Hippocampal formation (tissue), 2 donors: ENCODE measurements around the gene IREB2.
"Not testable (repeated sequence)": the region's sequence is repeated elsewhere in the genome, so short reads cannot be mapped to it uniquely, and the experiment has no call there.

Source experiments
- DNase-seq, 2 donors: peaks; one replicate each; lab custom pipeline; 2025; lab: John Stamatoyannopoulos, UW

The IREB2 gene, protein sequence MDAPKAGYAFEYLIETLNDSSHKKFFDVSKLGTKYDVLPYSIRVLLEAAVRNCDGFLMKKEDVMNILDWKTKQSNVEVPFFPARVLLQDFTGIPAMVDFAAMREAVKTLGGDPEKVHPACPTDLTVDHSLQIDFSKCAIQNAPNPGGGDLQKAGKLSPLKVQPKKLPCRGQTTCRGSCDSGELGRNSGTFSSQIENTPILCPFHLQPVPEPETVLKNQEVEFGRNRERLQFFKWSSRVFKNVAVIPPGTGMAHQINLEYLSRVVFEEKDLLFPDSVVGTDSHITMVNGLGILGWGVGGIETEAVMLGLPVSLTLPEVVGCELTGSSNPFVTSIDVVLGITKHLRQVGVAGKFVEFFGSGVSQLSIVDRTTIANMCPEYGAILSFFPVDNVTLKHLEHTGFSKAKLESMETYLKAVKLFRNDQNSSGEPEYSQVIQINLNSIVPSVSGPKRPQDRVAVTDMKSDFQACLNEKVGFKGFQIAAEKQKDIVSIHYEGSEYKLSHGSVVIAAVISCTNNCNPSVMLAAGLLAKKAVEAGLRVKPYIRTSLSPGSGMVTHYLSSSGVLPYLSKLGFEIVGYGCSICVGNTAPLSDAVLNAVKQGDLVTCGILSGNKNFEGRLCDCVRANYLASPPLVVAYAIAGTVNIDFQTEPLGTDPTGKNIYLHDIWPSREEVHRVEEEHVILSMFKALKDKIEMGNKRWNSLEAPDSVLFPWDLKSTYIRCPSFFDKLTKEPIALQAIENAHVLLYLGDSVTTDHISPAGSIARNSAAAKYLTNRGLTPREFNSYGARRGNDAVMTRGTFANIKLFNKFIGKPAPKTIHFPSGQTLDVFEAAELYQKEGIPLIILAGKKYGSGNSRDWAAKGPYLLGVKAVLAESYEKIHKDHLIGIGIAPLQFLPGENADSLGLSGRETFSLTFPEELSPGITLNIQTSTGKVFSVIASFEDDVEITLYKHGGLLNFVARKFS

GRCh38 chr15:78437762-78438618, at the start of gene IREB2:
Gene IREB2 (plus strand): TSS chr15:78438216. CDS start chr15:78438338, 122 bp downstream.
- DNase-seq: peak; percentile 95 to 97

DNA sequence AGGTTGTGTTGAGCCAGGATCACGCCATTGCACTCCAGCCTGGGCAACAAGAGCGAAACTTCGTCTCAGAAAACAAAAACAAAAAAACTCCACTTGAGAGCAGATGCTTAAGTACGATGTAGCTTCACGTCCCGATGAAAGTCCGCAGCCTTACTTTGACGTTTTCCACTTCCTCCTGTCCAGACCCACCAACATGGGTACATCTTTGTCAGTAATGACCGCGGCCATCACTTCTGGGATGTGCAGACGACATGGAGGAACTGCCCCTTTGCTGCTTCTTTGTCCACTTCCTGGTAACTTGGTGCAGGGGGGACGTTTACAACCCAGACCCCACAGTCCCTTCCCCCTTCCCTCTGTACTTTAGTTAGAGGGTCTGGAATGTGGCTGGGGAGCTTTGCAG, 49.2 kb upstream of the IREB2 start:
- no peak for DNase-seq

DNA sequence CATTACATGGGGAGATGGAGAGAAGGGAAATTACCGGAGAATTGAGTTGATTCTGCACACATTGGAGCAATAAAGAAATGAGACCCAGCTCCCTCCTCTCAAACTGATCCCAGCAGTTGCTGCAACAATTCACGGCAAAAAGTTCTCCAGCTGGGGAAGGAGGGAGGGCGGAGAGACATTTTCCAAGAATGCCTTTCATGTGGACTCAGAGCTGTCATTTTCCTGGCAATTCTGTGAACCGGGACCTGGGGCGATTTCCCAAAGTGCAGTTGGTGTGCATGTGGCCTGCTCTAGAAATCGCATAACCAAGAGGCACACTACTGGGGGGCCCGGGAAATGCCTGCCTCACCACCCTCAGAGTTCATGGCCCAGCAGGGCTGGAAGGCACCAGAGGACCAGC, 48.7 kb upstream of the IREB2 start:
- no peak for DNase-seq

DNA sequence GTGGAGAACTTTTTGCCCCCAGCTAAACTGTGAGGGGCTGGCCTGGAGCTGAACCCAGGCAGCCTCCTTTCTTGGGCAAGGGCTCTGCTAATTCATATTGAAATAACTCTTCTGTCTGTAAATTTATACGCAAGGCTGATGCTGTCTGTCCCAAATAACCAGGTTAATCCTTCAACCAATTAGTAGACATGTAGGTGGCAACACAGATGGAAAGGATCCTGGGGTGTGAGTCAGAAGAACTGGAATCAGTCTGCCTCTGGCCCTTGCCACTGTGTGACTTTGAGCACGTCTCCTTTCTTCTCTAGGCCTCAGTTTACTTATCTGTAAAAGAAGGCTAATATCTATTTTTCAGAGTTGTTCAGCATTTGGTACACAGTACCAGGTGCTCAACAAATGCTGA, 48.3 kb upstream of the IREB2 start:
- DNase-seq: no peak

GRCh38 chr15:78390242-78390641, 47.8 kb upstream of the IREB2 start:
- DNase-seq: no peak

- DNase-seq: no peak
Observed at GRCh38 chr15:78390826-78391225, 47.2 kb upstream of the IREB2 start.

DNA sequence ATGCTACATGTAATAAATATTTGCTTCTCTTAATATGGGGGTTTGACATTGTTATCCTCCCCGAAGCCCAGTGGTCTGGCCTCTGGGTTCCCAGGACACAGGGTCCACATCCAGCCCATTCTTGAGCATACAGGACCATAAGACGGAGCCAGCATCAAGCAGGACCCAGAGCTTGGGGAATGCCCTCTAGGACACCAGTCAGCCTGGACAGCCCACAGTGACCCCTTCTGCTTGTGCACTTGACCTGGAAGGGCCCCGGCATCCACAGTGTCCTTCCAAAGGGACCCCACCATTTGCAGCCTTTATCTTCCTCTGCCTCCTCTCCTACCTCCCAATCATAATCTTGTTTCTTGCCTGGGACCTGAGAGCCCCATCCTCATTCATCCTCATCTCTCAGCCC, 46.2 kb upstream of the IREB2 start:
- DNase-seq: no peak

GRCh38 chr15:78392430-78392829, 45.6 kb upstream of the IREB2 start:
- DNase-seq: no peak

DNA sequence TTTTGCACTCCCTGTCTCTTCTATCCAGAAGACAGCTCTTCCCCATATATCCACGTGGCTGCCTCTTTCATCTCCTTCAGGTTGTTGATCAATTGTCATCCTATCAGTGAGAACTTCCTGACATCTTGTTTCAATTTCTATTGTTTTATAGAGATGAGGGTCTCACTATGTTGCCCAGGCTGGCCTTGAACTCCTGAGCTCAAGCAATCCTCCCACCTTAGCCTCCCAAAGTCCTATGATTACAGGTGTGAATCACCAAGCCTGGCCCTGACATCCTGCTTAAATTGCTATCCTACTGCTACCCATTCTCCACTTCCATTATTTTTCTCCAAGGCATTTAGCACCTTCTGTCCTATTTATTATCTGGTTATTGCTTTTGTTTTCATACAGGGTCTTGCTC, 44.9 kb upstream of the IREB2 start:
- no peak for DNase-seq

- DNase-seq: no peak
Observed at GRCh38 chr15:78394026-78394425, 44.0 kb upstream of the IREB2 start.

DNA sequence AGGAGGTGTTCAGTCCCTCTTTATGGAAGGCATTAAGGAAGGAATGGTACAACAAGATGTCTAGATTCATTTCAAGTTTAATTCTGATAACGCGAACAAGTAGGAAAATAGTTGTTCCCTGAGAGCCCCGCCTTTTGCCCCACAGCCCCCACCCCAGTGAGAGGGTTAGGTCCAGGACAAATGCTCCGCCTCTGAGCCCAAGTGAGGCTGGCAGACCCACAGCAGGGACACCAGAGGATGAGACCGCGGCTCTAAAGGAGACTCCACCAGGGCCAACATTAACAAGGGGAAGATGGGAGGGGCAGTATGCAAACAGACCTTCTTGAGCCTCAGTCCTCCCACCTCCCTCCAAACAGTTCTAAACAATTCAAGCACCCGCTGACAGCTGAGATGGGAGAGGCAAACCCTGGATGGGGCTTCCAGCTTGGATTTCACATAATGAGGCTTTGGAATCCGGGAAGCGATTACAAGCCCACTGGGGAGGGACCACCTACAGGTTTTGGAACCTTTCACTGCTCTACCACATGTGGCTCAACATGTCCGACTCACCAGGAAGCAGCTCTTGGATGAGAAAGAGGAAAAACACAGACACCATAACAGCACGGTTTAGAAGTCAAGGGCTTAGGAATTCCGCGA, 42.9 kb upstream of the IREB2 start:
- no peak for DNase-seq

GRCh38 chr15:78396186-78396814, 41.7 kb upstream of the IREB2 start:
- no peak for DNase-seq

GRCh38 chr15:78396976-78397375, 41.0 kb upstream of the IREB2 start:
- no peak for DNase-seq

GRCh38 chr15:78397382-78397781, 40.6 kb upstream of the IREB2 start:
- no peak for DNase-seq

GRCh38 chr15:78398076-78398825, 39.8 kb upstream of the IREB2 start:
- DNase-seq: no peak

GRCh38 chr15:78399091-78399490, 38.9 kb upstream of the IREB2 start:
- no peak for DNase-seq

DNA sequence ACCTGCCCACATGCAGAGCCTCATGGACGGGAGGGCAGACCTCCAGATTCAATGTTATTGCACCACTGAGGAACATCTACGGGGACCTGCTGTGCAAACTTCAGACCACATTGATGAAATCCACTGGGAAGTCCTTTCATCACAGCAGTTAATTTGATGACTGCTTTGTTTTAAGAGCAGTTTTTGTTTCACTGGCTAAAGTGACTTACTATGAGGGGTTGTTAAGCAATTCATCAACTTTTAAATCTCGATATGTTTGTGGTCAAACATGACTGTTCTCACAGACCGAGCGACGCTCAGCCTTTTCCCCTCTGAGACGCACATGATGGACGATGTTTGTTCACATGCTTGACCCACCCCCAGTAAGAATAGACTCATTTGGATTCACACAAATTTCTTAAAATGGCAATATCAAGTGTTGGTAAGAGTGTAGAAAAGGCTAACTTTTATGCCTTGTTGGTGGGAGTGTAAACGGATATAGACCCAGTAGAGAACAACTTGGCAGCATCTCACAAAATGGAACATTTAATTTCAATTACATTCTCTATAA, 35.9 kb upstream of the IREB2 start:
- no peak for DNase-seq

- no peak for DNase-seq
Observed at GRCh38 chr15:78404125-78404524, 33.9 kb upstream of the IREB2 start.

DNA sequence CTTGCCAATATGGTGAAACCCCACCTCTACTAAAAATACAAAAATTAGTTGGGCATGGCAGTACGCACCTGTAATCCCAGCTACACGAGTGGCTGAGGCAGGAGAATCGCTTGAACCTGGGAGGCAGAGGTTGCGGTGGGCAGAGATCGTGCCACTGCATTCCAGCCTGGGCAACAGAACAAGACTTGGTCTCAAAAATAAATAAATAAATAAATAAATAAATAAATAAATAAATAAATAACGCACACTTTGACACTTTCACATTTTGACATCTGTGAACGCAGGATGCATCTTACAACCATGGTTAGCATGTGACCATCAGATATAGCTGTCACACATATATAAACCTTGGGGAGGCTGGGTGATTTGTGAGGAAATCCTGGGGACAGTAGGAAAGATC, 33.2 kb upstream of the IREB2 start:
- DNase-seq: not testable (repeated sequence)
